Cardiac fibroblast (primary cell): Measurements from ENCODE around the gene L2HGDH.
A peak's percentile ranks its signal among the peaks of the same experiment; 100 is the strongest.

ENCODE experiments used
- DNase-seq, 2 donors: peaks; one replicate each; pipeline versions ENCODE4 v3.0.0 to v3.0.0-alpha.2; 2010; ENCODE audit warnings: low read depth in 2 of 2
- H3K4me3 ChIP-seq, 2 donors: replicated peaks in 1 of 2; 1 replicate in 1 of 2; 2 replicates in 1 of 2; pipeline ENCODE4 v1.5.1; 2011; ENCODE audit warnings: low read depth in 2 of 2, low read length in 2 of 2, mild to moderate bottlenecking in 2 of 2, moderate library complexity in 1 of 2
- TF ChIP-seq, protein P1 (sequence below): IDR thresholded peaks from one replicate; pipeline ENCODE4 v1.5.1; 2011; ENCODE audit warnings: low read depth, mild to moderate bottlenecking, low read length, inconsistent platforms

L2HGDH gene

GRCh38 chr14:50340045-50340444, 28.0 kb upstream of the L2HGDH start:
- DNase-seq, result no peak
- H3K4me3 ChIP-seq, result no peak overlapping the region
- TF ChIP-seq, protein P1, sequence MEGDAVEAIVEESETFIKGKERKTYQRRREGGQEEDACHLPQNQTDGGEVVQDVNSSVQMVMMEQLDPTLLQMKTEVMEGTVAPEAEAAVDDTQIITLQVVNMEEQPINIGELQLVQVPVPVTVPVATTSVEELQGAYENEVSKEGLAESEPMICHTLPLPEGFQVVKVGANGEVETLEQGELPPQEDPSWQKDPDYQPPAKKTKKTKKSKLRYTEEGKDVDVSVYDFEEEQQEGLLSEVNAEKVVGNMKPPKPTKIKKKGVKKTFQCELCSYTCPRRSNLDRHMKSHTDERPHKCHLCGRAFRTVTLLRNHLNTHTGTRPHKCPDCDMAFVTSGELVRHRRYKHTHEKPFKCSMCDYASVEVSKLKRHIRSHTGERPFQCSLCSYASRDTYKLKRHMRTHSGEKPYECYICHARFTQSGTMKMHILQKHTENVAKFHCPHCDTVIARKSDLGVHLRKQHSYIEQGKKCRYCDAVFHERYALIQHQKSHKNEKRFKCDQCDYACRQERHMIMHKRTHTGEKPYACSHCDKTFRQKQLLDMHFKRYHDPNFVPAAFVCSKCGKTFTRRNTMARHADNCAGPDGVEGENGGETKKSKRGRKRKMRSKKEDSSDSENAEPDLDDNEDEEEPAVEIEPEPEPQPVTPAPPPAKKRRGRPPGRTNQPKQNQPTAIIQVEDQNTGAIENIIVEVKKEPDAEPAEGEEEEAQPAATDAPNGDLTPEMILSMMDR, result no peak

- DNase-seq, result no peak
- H3K4me3 ChIP-seq, result no peak overlapping the region
Observed at GRCh38 chr14:50339178-50339804, 27.3 kb upstream of the L2HGDH start.

GRCh38 chr14:50338587-50338986, 26.6 kb upstream of the L2HGDH start:
- TF ChIP-seq, protein P1, result no peak
- no peak overlapping the region for H3K4me3 ChIP-seq
- no peak for DNase-seq

More at GRCh38 chr14:50339178-50339804, 27.3 kb upstream of the L2HGDH start:
- TF ChIP-seq, protein P1, result no peak

GRCh38 chr14:50335989-50336824, 24.2 kb upstream of the L2HGDH start:
- DNase-seq, result peak; percentile 65 to 72
- TF ChIP-seq, protein P1, result no peak
- H3K4me3 ChIP-seq, result peak overlapping the region in 1 of 2 donors; percentile 19

- TF ChIP-seq, protein P1, result no peak
- H3K4me3 ChIP-seq, result no peak overlapping the region
- peak; percentile 73 to 78 for DNase-seq
Observed at GRCh38 chr14:50335389-50335788, 23.4 kb upstream of the L2HGDH start.

DNA sequence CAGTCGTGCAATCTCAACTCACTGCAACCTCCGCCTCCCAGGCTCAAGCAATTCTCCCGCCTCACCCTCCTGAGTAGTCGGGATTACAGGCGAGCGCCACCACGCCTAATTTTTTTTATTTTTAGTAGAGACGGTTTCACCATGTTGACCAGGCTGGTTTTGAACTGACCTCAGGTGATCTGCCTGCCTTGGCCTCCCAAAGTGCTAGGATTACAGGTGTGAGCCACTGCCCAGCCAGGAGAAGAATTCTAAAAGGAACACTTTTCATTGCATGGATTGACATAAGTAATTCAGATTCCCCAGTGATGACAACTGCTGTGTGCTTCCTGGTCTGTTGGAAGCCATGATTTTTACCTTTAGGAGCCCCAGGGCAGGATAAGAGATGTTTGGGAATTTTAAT, 22.2 kb upstream of the L2HGDH start:
- TF ChIP-seq, protein P1, result no peak

More for the DNA sequence above, 22.2 kb upstream of the L2HGDH start:
- DNase-seq, result no peak
- H3K4me3 ChIP-seq, result no peak overlapping the region
